ENCODE data around the gene URM1.

URM1 gene

GRCh38 chr9:128375865-128376264 lies 4.7 kb downstream of the URM1 start:
- H3K9me3 ChIP-seq (ENCODE audit: control insufficient read depth, low read length): no peaks in the 10 kb centered on the region
- no peaks in the 10 kb centered on the region for H3K27me3 ChIP-seq (ENCODE audit: control insufficient read depth, insufficient read depth, low read length)
- H3K9ac ChIP-seq (ENCODE audit: low read length): no peak overlapping the region
- H3K36me3 ChIP-seq (ENCODE audit: control insufficient read depth, insufficient read depth, low read length): no peaks in the 10 kb centered on the region
- peaks cover 11% of the 10 kb centered on the region for H3K4me1 ChIP-seq (ENCODE audit: control insufficient read depth, insufficient read depth, low read length)
- H3K4me3 ChIP-seq (ENCODE audit: low read length): no peak overlapping the region

GRCh38 chr9:128382261-128382660 lies 11.1 kb downstream of the URM1 start:
- no peaks in the 10 kb centered on the region for H3K9me3 ChIP-seq (ENCODE audit: control insufficient read depth, low read length)
- H3K4me3 ChIP-seq (ENCODE audit: low read length): no peak overlapping the region
- H3K9ac ChIP-seq (ENCODE audit: low read length): no peak overlapping the region
- peaks cover 14% of the 10 kb centered on the region for H3K36me3 ChIP-seq (ENCODE audit: control insufficient read depth, insufficient read depth, low read length)
- no peaks in the 10 kb centered on the region for H3K4me1 ChIP-seq (ENCODE audit: control insufficient read depth, insufficient read depth, low read length)
- H3K27me3 ChIP-seq (ENCODE audit: control insufficient read depth, insufficient read depth, low read length): no peaks in the 10 kb centered on the region

GRCh38 chr9:128383007-128383753 lies 12.0 kb downstream of the URM1 start:
- no peak overlapping the region for H3K9ac ChIP-seq (ENCODE audit: low read length)
- H3K9me3 ChIP-seq (ENCODE audit: control insufficient read depth, low read length): no peaks in the 10 kb centered on the region
- peaks cover 20% of the 10 kb centered on the region for H3K36me3 ChIP-seq (ENCODE audit: control insufficient read depth, insufficient read depth, low read length)
- no peak overlapping the region for H3K4me3 ChIP-seq (ENCODE audit: low read length)
- H3K27me3 ChIP-seq (ENCODE audit: control insufficient read depth, insufficient read depth, low read length): no peaks in the 10 kb centered on the region
- H3K4me1 ChIP-seq (ENCODE audit: control insufficient read depth, insufficient read depth, low read length): no peaks in the 10 kb centered on the region

GRCh38 chr9:128383791-128384190 lies 12.6 kb downstream of the URM1 start:
- no peaks in the 10 kb centered on the region for H3K4me1 ChIP-seq (ENCODE audit: control insufficient read depth, insufficient read depth, low read length)
- H3K36me3 ChIP-seq (ENCODE audit: control insufficient read depth, insufficient read depth, low read length): peaks cover 20% of the 10 kb centered on the region
- no peak overlapping the region for H3K9ac ChIP-seq (ENCODE audit: low read length)

GRCh38 chr9:128384801-128385495 lies 13.8 kb downstream of the URM1 start:
- Histone ChIP-seq H3K27me3 (ENCODE audit: control insufficient read depth, insufficient read depth, low read length) (no peaks in the 10 kb centered on the region), H3K9ac (ENCODE audit: low read length) (no peak overlapping the region), H3K4me1 (ENCODE audit: control insufficient read depth, insufficient read depth, low read length) (no peaks in the 10 kb centered on the region), H3K4me3 (ENCODE audit: low read length) (no peak overlapping the region), H3K36me3 (ENCODE audit: control insufficient read depth, insufficient read depth, low read length) (peaks cover 20% of the 10 kb centered on the region), H3K9me3 (ENCODE audit: control insufficient read depth, low read length) (no peaks in the 10 kb centered on the region)

More at GRCh38 chr9:128383791-128384190, 12.6 kb downstream of the URM1 start:
- Histone ChIP-seq H3K4me3 (ENCODE audit: low read length) (no peak overlapping the region), H3K9me3 (ENCODE audit: control insufficient read depth, low read length) (no peaks in the 10 kb centered on the region), H3K27me3 (ENCODE audit: control insufficient read depth, insufficient read depth, low read length) (no peaks in the 10 kb centered on the region)

GRCh38 chr9:128385496-128386460 lies 14.6 kb downstream of the URM1 start:
- peaks cover 20% of the 10 kb centered on the region for H3K36me3 ChIP-seq (ENCODE audit: control insufficient read depth, insufficient read depth, low read length)
- no peak overlapping the region for H3K9ac ChIP-seq (ENCODE audit: low read length)
- no peak overlapping the region for H3K4me3 ChIP-seq (ENCODE audit: low read length)
- H3K4me1 ChIP-seq (ENCODE audit: control insufficient read depth, insufficient read depth, low read length): no peaks in the 10 kb centered on the region
- H3K27me3 ChIP-seq (ENCODE audit: control insufficient read depth, insufficient read depth, low read length): no peaks in the 10 kb centered on the region
- no peaks in the 10 kb centered on the region for H3K9me3 ChIP-seq (ENCODE audit: control insufficient read depth, low read length)

GRCh38 chr9:128388150-128388549 lies 17.0 kb downstream of the URM1 start:
- peaks cover 15% of the 10 kb centered on the region for H3K36me3 ChIP-seq (ENCODE audit: control insufficient read depth, insufficient read depth, low read length)
- no peaks in the 10 kb centered on the region for H3K27me3 ChIP-seq (ENCODE audit: control insufficient read depth, insufficient read depth, low read length)
- no peak overlapping the region for H3K4me3 ChIP-seq (ENCODE audit: low read length)
- H3K9ac ChIP-seq (ENCODE audit: low read length): no peak overlapping the region
- H3K4me1 ChIP-seq (ENCODE audit: control insufficient read depth, insufficient read depth, low read length): no peaks in the 10 kb centered on the region
- no peaks in the 10 kb centered on the region for H3K9me3 ChIP-seq (ENCODE audit: control insufficient read depth, low read length)

GRCh38 chr9:128389395-128390149 lies 18.4 kb downstream of the URM1 start:
- Histone ChIP-seq H3K4me3 (ENCODE audit: low read length) (no peak overlapping the region), H3K27me3 (ENCODE audit: control insufficient read depth, insufficient read depth, low read length) (no peaks in the 10 kb centered on the region), H3K9ac (ENCODE audit: low read length) (no peak overlapping the region), H3K36me3 (ENCODE audit: control insufficient read depth, insufficient read depth, low read length) (peaks cover 11% of the 10 kb centered on the region), H3K4me1 (ENCODE audit: control insufficient read depth, insufficient read depth, low read length) (no peaks in the 10 kb centered on the region), H3K9me3 (ENCODE audit: control insufficient read depth, low read length) (no peaks in the 10 kb centered on the region)

GRCh38 chr9:128390150-128390812 lies 19.1 kb downstream of the URM1 start:
- Histone ChIP-seq H3K9me3 (ENCODE audit: control insufficient read depth, low read length) (no peaks in the 10 kb centered on the region), H3K27me3 (ENCODE audit: control insufficient read depth, insufficient read depth, low read length) (peaks cover 6% of the 10 kb centered on the region), H3K36me3 (ENCODE audit: control insufficient read depth, insufficient read depth, low read length) (peaks cover 11% of the 10 kb centered on the region), H3K9ac (ENCODE audit: low read length) (no peak overlapping the region), H3K4me1 (ENCODE audit: control insufficient read depth, insufficient read depth, low read length) (no peaks in the 10 kb centered on the region), H3K4me3 (ENCODE audit: low read length) (no peak overlapping the region)

GRCh38 chr9:128390813-128391711 lies 19.9 kb downstream of the URM1 start:
- Histone ChIP-seq H3K9ac (ENCODE audit: low read length) (no peak overlapping the region), H3K9me3 (ENCODE audit: control insufficient read depth, low read length) (no peaks in the 10 kb centered on the region), H3K36me3 (ENCODE audit: control insufficient read depth, insufficient read depth, low read length) (peaks cover 11% of the 10 kb centered on the region), H3K27me3 (ENCODE audit: control insufficient read depth, insufficient read depth, low read length) (peaks cover 7% of the 10 kb centered on the region), H3K4me1 (ENCODE audit: control insufficient read depth, insufficient read depth, low read length) (no peaks in the 10 kb centered on the region), H3K4me3 (ENCODE audit: low read length) (no peak overlapping the region)

All from mucosa of stomach (tissue), 1 donor.